PC-3 (cell line): Measurements from ENCODE around the gene USF2. TPM values are rescaled to one million over a fixed set of nuclear protein-coding genes. Genes with fewer than 3 reads are reported as not detected.

Experiments
- ATAC-seq: fragments of 200-7000 bp; cut with Tn5 transposase; 2 replicates; pipeline ENCODE4 v1.9.1; 2020; ENCODE audit warnings: mild to moderate bottlenecking, moderate library complexity
- BruUV-seq: library from RNA; stranded (reverse); fragments of 400-500 nt; replicated peaks from 2 replicates; lab custom pipeline; 2021; lab: Mats Ljungman, UMichigan
- CTCF ChIA-PET: fragments of 300-600 bp; sonication (Branson Sonifier 250); formaldehyde crosslinking; loops from one replicate; lab custom pipeline; 2022; ENCODE audit warnings: antibody characterized with exemption; lab: Charles Lee
- POLR2A ChIA-PET: fragments of 300-600 bp; sonication (Branson Sonifier 250); formaldehyde crosslinking; loops from one replicate; lab custom pipeline; 2022; ENCODE audit warnings: antibody characterized with exemption; ENCODE audit not compliant: unreplicated experiment; lab: Charles Lee
- DNase-seq: peaks from one replicate; pipeline ENCODE4 v3.0.0-alpha.2; 2015
- H2AFZ ChIP-seq: fragments of 300-600 bp; sonication (generic); 2 replicates; pipeline ENCODE4 v1.6.0; 2016; ENCODE audit warnings: antibody characterized with exemption, low read length
- H3F3A ChIP-seq: fragments of 300-600 bp; sonication (generic); one replicate; pipeline ENCODE4 v1.6.0; 2017; ENCODE audit warnings: antibody characterized with exemption, low read length, control low read depth, mild to moderate bottlenecking; ENCODE audit not compliant: unreplicated experiment
- H3K27ac ChIP-seq: fragments of 300-600 bp; sonication (generic); 2 replicates; pipeline ENCODE4 v1.5.1; 2016; ENCODE audit warnings: mild to moderate bottlenecking, low read length
- H3K27me3 ChIP-seq: fragments of 300-600 bp; sonication (generic); 2 replicates; pipeline ENCODE4 v1.6.1; 2016; ENCODE audit warnings: low read length, mixed read lengths
- H3K36me3 ChIP-seq: fragments of 300-600 bp; sonication (generic); 2 replicates; pipeline ENCODE4 v1.6.1; 2016; ENCODE audit warnings: low read depth, mixed run types, low read length, mixed read lengths
- H3K4me1 ChIP-seq: fragments of 300-600 bp; sonication (generic); 2 replicates; pipeline ENCODE4 v1.5.1; 2016; ENCODE audit warnings: low read length; ENCODE audit not compliant: insufficient read depth
- H3K4me2 ChIP-seq: fragments of 300-600 bp; sonication (generic); 2 replicates; pipeline ENCODE4 v1.6.0; 2016; ENCODE audit warnings: low read length
- H3K4me3 ChIP-seq: fragments of 300-600 bp; sonication (generic); 2 replicates; pipeline ENCODE4 v1.5.1; 2016; ENCODE audit warnings: mild to moderate bottlenecking, low read length, mixed read lengths
- H3K79me2 ChIP-seq: fragments of 300-600 bp; sonication (generic); 2 replicates; pipeline ENCODE4 v1.6.1; 2017; ENCODE audit warnings: low read length, mixed read lengths
- H3K9ac ChIP-seq: fragments of 300-600 bp; sonication (generic); 2 replicates; pipeline ENCODE4 v1.6.0; 2016; ENCODE audit warnings: mild to moderate bottlenecking, low read length
- H3K9me2 ChIP-seq: fragments of 300-600 bp; sonication (generic); replicated peaks from 2 replicates; pipeline ENCODE4 v1.6.1; 2016; ENCODE audit warnings: mixed run types, low read length, mixed read lengths
- H3K9me3 ChIP-seq: fragments of 300-600 bp; sonication (generic); 2 replicates; pipeline ENCODE4 v1.6.1; 2016; ENCODE audit warnings: low read length, mixed read lengths
- H4K20me1 ChIP-seq: fragments of 300-600 bp; sonication (generic); 2 replicates; pipeline ENCODE4 v1.6.1; 2016; ENCODE audit warnings: low read length, mixed read lengths
- EZH2 ChIP-seq: fragments of 300-600 bp; sonication (generic); IDR thresholded peaks from one replicate; pipeline ENCODE4 v1.6.1; 2017; ENCODE audit warnings: antibody characterized with exemption, mild to moderate bottlenecking, low read length; ENCODE audit not compliant: unreplicated experiment
- EZH2phosphoT487 ChIP-seq: fragments of 300-600 bp; sonication (generic); IDR thresholded peaks from 2 replicates; pipeline ENCODE4 v1.6.1; 2018; ENCODE audit warnings: mild to moderate bottlenecking, antibody characterized with exemption, low read length, borderline replicate concordance
- intact Hi-C: fragments of 100-400 bp; cut with micrococcal nuclease; formaldehyde crosslinking; loops from 2 replicates; pipeline ENCODE4 v1.9.0; 2023
- total RNA-seq: library from RNA; depleted of rRNA; stranded (reverse); fragments of >200 nt; gene quantifications from 2 replicates; pipeline ENCODE4 v1.2.3, GENCODE V29; 2014
- TF ChIP-seq, protein P1 (sequence below): fragments of 300-600 bp; sonication (generic); conservative IDR thresholded peaks from 2 replicates; pipeline ENCODE4 v1.5.1; 2017; ENCODE audit warnings: antibody characterized with exemption, low read depth, mild to moderate bottlenecking, low read length

Gene USF2
- total RNA-seq, 1 experiment from 2014 or later, result 102 TPM

DNA sequence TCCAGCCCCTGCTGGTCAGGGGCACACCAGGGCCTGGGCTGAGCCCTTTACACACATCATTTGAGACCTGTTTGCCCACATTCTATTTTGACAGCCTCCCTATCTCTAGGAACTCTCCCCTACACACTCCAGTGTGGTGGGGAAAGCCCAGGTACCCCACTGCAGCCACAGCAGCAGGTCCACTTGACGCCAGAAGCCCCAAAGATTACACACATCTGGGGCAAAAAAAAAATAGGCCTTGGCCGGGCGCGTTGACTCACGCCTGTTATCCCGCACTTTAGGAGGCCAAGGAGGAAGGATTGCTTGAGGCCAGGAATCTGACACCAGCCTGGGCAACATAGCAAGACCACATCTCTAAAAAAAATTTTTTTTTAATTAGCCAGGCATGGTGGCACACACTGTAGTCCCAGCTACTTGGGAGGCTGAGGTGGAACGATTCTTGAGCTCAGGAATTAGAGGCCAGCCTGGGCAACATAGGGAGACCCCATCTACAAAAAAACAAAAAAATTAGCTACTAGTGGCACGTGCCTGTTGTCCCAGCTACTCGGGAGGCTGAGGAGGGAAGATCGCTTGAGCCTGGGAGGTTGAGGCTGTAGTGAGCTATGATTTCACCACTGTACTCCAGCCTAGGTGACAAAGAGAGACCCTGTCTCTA is 42.2 kb downstream of the USF2 start:
- H4K20me1 ChIP-seq, result no peaks in the 10 kb centered on the region
- H3F3A ChIP-seq, result no peaks in the 10 kb centered on the region
- no peaks in the 10 kb centered on the region for H3K9me2 ChIP-seq
- H3K9me3 ChIP-seq, result no peaks in the 10 kb centered on the region
- DNase-seq (no peak), ATAC-seq (no peak)
- H3K79me2 ChIP-seq, result no peaks in the 10 kb centered on the region
- POLR2A ChIA-PET, result no interaction called here
- H3K27ac ChIP-seq, result no peak overlapping the region
- H3K4me3 ChIP-seq, result no peak overlapping the region
- no TSS peak for BruUV-seq
- H3K27me3 ChIP-seq, result no peaks in the 10 kb centered on the region
- H3K9ac ChIP-seq, result no peak overlapping the region
- no peak overlapping the region for H2AFZ ChIP-seq
- H3K4me1 ChIP-seq, result no peaks in the 10 kb centered on the region
- no peaks in the 10 kb centered on the region for H3K36me3 ChIP-seq
- CTCF ChIA-PET, result no interaction called here
- no peak overlapping the region for H3K4me2 ChIP-seq
- TF ChIP-seq EZH2phosphoT487 (no peak), EZH2 (no peak)
- TF ChIP-seq, protein P1, sequence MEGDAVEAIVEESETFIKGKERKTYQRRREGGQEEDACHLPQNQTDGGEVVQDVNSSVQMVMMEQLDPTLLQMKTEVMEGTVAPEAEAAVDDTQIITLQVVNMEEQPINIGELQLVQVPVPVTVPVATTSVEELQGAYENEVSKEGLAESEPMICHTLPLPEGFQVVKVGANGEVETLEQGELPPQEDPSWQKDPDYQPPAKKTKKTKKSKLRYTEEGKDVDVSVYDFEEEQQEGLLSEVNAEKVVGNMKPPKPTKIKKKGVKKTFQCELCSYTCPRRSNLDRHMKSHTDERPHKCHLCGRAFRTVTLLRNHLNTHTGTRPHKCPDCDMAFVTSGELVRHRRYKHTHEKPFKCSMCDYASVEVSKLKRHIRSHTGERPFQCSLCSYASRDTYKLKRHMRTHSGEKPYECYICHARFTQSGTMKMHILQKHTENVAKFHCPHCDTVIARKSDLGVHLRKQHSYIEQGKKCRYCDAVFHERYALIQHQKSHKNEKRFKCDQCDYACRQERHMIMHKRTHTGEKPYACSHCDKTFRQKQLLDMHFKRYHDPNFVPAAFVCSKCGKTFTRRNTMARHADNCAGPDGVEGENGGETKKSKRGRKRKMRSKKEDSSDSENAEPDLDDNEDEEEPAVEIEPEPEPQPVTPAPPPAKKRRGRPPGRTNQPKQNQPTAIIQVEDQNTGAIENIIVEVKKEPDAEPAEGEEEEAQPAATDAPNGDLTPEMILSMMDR, result no peak
- intact Hi-C loops, result no loop called here

DNA sequence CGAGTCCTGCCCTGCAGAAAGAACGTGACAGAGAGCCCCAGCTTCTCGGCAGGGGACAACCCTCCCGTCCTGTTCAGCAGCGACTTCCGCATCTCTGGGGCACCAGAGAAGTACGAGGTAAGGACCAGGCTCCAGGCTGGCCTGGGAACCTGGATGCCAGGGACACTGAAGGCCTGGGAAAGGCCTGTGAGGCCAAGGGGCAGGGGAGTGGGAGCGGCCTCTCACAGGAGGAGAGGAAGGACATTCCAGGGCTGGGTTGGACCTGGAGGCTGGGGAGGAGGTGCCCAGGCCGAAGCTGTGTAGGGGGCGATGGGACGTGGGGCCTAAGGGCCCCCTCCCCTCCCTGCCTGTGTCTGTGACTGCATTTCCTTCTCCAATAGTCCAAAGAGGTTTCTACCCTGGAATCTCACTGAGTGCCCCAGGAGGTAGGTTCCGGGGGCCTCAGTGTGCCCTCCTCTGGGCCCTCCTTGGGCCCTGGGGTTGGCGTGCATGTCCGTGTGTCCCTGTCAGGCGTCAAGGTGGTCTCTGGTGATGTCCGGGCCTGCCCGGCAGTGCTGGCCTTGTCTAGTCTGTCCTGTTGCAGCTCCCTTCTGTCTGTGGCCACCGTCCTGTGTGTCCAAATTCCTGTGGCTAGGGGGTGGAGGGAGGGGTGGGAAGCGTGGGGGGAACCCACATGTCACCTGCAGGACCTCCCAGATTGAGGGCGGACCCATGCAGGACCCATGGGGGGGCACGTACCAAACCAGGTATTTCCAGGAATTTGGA is 43.3 kb downstream of the USF2 start:
- H2AFZ ChIP-seq, result no peak overlapping the region
- BruUV-seq, result no TSS peak

More for the DNA sequence above, 43.3 kb downstream of the USF2 start:
- ChIA-PET POLR2A (no interaction called here), CTCF (no interaction called here)
- Histone ChIP-seq H3K4me3 (no peak overlapping the region), H3K9me2 (no peaks in the 10 kb centered on the region), H3K4me1 (no peaks in the 10 kb centered on the region), H4K20me1 (no peaks in the 10 kb centered on the region), H3F3A (no peaks in the 10 kb centered on the region), H3K9me3 (no peaks in the 10 kb centered on the region), H3K79me2 (no peaks in the 10 kb centered on the region), H3K27ac (no peak overlapping the region), H3K4me2 (no peak overlapping the region), H3K27me3 (no peaks in the 10 kb centered on the region), H3K9ac (no peak overlapping the region), H3K36me3 (no peaks in the 10 kb centered on the region)
- no peak for TF ChIP-seq EZH2phosphoT487
- no peak for TF ChIP-seq EZH2
- TF ChIP-seq, protein P1, result no peak
- ATAC-seq (no peak), DNase-seq (no peak)
- intact Hi-C loops, result no loop called here
